Measurements from ENCODE around the gene UBE2U. TPM values are rescaled to one million over a fixed set of nuclear protein-coding genes. Genes with fewer than 3 reads are reported as not detected.

The UBE2U gene
- total and polyA plus RNA-seq, 9 donors: not detected

DNA sequence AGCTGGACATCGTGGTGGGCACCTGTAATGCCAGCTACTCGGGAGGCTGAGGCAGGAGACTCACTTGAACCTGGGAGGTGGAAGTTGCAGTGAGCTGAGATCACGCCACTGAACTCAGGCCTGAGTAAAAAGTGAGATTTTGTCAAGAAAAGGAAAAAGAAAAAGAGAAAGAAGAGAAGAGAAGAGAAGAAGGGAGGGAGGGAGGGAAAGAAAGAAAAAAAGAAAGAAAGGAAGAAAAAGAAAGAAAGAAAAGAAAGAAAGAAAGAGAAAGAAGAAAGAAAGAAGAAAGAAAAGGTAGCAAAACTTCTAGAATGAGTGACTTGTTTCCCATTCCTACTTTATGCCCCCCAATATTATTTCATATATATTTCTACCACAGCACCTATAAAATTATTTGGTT, 98.8 kb downstream of the UBE2U start:
- intact Hi-C loops (cut with DNase I): no loop called here

DNA sequence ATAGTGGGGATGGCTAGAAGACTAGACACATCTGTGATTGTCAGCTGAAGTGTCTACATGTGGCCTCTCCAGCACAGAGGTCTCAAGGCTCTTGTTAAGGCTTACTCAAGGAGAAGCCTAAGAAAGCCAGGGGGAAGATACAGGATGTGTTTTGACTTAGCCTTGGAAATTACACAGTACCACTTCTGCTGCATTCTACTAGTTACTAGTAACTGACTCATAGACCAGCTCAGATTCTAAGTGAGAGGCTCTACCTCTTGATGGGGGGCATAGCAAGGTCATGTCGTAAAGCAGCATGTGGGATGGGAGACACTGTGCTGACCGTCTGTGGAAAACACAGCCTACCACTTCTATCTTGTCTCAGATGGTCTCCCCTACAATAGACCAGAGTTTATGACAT, 99.5 kb downstream of the UBE2U start:
- TF ChIP-seq POLR2A (IDR thresholded peaks at IDR 0.05) (no peak), EP300 (IDR thresholded peaks at IDR 0.05) (no peak)
- TF ChIP-seq, protein P1, sequence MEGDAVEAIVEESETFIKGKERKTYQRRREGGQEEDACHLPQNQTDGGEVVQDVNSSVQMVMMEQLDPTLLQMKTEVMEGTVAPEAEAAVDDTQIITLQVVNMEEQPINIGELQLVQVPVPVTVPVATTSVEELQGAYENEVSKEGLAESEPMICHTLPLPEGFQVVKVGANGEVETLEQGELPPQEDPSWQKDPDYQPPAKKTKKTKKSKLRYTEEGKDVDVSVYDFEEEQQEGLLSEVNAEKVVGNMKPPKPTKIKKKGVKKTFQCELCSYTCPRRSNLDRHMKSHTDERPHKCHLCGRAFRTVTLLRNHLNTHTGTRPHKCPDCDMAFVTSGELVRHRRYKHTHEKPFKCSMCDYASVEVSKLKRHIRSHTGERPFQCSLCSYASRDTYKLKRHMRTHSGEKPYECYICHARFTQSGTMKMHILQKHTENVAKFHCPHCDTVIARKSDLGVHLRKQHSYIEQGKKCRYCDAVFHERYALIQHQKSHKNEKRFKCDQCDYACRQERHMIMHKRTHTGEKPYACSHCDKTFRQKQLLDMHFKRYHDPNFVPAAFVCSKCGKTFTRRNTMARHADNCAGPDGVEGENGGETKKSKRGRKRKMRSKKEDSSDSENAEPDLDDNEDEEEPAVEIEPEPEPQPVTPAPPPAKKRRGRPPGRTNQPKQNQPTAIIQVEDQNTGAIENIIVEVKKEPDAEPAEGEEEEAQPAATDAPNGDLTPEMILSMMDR (IDR thresholded peaks at IDR 0.05): no peak
- H3K4me1 ChIP-seq (ENCODE audit: insufficient read depth): no peaks in the 10 kb centered on the region

More for the DNA sequence above, 98.8 kb downstream of the UBE2U start:
- Histone ChIP-seq H3K4me3 (no peak overlapping the region), H3K36me3 (no peaks in the 10 kb centered on the region), H3K27me3 (no peaks in the 10 kb centered on the region), H3K9me3 (no peaks in the 10 kb centered on the region), H3K4me1 (ENCODE audit: insufficient read depth) (no peaks in the 10 kb centered on the region), H3K27ac (no peak overlapping the region)
- no peak for DNase-seq
- 85 to 92% (median 89%) methylated on average over 3 of the region's 3 CpGs for WGBS, 3 donors
- TF ChIP-seq POLR2A (IDR thresholded peaks at IDR 0.05): no peak
- TF ChIP-seq, protein P1 (IDR thresholded peaks at IDR 0.05): no peak
- no peak for TF ChIP-seq EP300 (IDR thresholded peaks at IDR 0.05)

DNA sequence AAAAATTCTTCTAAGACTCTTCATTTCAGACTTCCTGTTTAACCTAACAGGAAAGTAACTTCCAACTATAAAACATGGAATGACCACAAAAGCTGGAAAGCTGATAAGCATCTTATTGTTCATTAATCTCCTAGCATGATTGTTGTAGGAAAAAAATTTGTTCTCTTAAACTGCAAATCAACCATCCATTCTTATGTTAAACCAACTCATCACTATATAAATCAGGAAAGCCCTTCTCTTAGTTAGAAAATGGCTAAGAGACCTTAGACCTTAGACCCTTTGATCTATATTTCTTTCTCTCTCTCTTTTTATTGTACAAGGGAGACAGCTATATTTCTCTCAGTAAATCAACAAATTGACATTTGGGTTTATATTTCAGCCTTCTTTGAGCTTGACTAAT, 101.4 kb downstream of the UBE2U start:
- TF ChIP-seq, protein P1 (IDR thresholded peaks at IDR 0.05): no peak
- no peak for TF ChIP-seq POLR2A (IDR thresholded peaks at IDR 0.05)

More for the DNA sequence above, 99.5 kb downstream of the UBE2U start:
- Histone ChIP-seq H3K36me3 (no peaks in the 10 kb centered on the region), H3K9me3 (no peaks in the 10 kb centered on the region), H3K4me3 (no peak overlapping the region), H3K27ac (no peak overlapping the region), H3K27me3 (no peaks in the 10 kb centered on the region)
- intact Hi-C loops (cut with DNase I): no loop called here
- no peak for DNase-seq
- WGBS, 3 donors: 69 to 70% (median 69%) methylated on average over 2 of the region's 2 CpGs

DNA sequence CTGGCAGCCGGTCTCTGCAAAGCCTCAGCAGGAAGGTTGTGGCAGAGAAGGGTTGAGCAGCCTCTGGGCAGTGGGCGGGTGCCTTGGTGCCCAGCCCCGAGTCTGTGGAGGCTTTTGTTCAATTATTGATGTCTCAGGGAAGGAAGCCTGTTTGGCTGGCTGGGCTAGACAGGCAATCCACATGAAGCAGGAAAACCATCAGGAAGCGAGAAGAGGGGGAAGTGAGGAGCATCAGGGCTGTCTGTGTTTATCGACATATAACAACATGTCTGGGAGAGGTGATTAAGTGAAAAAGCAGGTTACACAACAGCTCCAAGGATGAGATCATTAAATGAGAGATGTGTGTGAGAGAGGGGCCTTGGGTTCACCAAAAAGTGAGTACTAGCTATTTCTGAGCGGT, 105.4 kb downstream of the UBE2U start:
- Histone ChIP-seq H3K27ac (no peak overlapping the region), H3K9me3 (no peaks in the 10 kb centered on the region), H3K27me3 (no peaks in the 10 kb centered on the region), H3K4me3 (no peak overlapping the region), H3K4me1 (ENCODE audit: insufficient read depth) (no peaks in the 10 kb centered on the region), H3K36me3 (no peaks in the 10 kb centered on the region)
- WGBS, 3 donors: 85 to 86% (median 86%) methylated on average over 6 of the region's 6 CpGs
- TF ChIP-seq EP300 (IDR thresholded peaks at IDR 0.05): no peak
- no peak for TF ChIP-seq POLR2A (IDR thresholded peaks at IDR 0.05)
- TF ChIP-seq, protein P1 (IDR thresholded peaks at IDR 0.05): no peak
- no peak for DNase-seq
- intact Hi-C loops (cut with DNase I): no loop called here

More for the DNA sequence above, 101.4 kb downstream of the UBE2U start:
- H3K4me1 ChIP-seq (ENCODE audit: insufficient read depth): no peaks in the 10 kb centered on the region
- no peak overlapping the region for H3K27ac ChIP-seq
- no peaks in the 10 kb centered on the region for H3K36me3 ChIP-seq
- no peak for DNase-seq
- H3K27me3 ChIP-seq: no peaks in the 10 kb centered on the region
- H3K9me3 ChIP-seq: no peaks in the 10 kb centered on the region
- H3K4me3 ChIP-seq: no peak overlapping the region
- intact Hi-C loops (cut with DNase I): no loop called here

DNA sequence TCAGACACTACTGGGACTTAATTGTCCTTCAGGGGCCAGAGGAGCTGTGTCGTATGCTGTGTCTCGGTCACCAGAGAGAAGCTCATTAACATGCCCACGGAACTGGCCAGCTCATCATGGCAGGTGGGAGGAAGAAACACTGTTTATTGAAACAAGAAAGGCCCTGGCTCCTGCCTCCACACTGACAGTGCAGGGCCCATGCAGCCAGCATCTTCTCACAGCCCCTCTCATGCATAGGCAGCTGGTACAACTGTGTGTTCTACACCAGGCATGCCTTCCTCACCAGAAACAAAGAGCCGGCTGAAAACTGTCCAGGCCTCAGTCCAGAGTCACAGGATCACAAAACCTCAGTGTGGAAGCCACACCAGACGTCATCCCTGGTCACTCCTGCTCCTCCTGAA, 106.0 kb downstream of the UBE2U start:
- intact Hi-C loops (cut with DNase I): no loop called here
- DNase-seq: no peak
- Histone ChIP-seq H3K4me1 (ENCODE audit: insufficient read depth) (no peaks in the 10 kb centered on the region), H3K27me3 (no peaks in the 10 kb centered on the region), H3K27ac (no peak overlapping the region), H3K9me3 (no peaks in the 10 kb centered on the region), H3K4me3 (no peak overlapping the region), H3K36me3 (no peaks in the 10 kb centered on the region)
- 88 to 91% (median 89%) methylated on average over 5 of the region's 5 CpGs for whole genome bisulfite sequencing, 3 donors
- TF ChIP-seq, protein P1 (IDR thresholded peaks at IDR 0.05): no peak
- no peak for TF ChIP-seq EP300 (IDR thresholded peaks at IDR 0.05)
- no peak for TF ChIP-seq POLR2A (IDR thresholded peaks at IDR 0.05)

All from ovary (tissue), 9 donors.